ENCODE data around the gene SP3. TPM values are rescaled to one million over a fixed set of nuclear protein-coding genes. Genes with fewer than 3 reads are reported as not detected.

The SP3 gene
- polyA plus RNA-seq, 2 of the 4 experiments (the other 2 are of a cell fraction) = 40.1 to 83.1 TPM

- Histone ChIP-seq H3K9me3 (no peaks in the 10 kb centered on the region), H3K27ac (0 out of 6 replicates have a peak overlapping the region, but pooled peaks of 1 of the 2 experiments have one; percentile 2), H3K4me2 (no peak overlapping the region), H3K4me3 (no peak overlapping the region), H3K4me1 (peaks cover 15% of the 10 kb centered on the region; the same call in 2 of the 3 replicates)
- DNase-seq (ENCODE audit: low read depth in 1 of 2, low spot score in 1 of 2) (no peak), ATAC-seq (no peak), FAIRE-seq (no peak)
- POLR2A ChIA-PET = no interaction called here
- CTCF ChIA-PET = no interaction called here
- no peak for TF ChIP-seq MAFK (IDR thresholded peaks at IDR 0.05; ENCODE audit: partially characterized antibody)
- TF ChIP-seq, protein P1, sequence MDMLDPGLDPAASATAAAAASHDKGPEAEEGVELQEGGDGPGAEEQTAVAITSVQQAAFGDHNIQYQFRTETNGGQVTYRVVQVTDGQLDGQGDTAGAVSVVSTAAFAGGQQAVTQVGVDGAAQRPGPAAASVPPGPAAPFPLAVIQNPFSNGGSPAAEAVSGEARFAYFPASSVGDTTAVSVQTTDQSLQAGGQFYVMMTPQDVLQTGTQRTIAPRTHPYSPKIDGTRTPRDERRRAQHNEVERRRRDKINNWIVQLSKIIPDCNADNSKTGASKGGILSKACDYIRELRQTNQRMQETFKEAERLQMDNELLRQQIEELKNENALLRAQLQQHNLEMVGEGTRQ (IDR thresholded peaks at IDR 0.05) = no peak
- no peak for TF ChIP-seq NFE2L2 (conservative IDR thresholded peaks at IDR 0.05; ENCODE audit: low read length)
- TF ChIP-seq, protein P2, sequence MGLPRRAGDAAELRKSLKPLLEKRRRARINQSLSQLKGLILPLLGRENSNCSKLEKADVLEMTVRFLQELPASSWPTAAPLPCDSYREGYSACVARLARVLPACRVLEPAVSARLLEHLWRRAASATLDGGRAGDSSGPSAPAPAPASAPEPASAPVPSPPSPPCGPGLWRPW (IDR thresholded peaks at IDR 0.05) = no peak
- no peak for TF ChIP-seq TP53 (CRISPR knock-in tag; IDR thresholded peaks at IDR 0.05)
- TF ChIP-seq CHD2 (IDR thresholded peaks at IDR 0.05; ENCODE audit: low read length, partially characterized antibody) = no peak
- no peak for TF ChIP-seq CBX8 (IDR thresholded peaks at IDR 0.05)
- TF ChIP-seq MAX (IDR thresholded peaks at IDR 0.05) = no peak
- no peak for TF ChIP-seq SREBF2 (IDR thresholded peaks at IDR 0.05)
- TF ChIP-seq POLR2AphosphoS2 (conservative IDR thresholded peaks at IDR 0.05; ENCODE audit: low read length) = no peak
- TF ChIP-seq REST (IDR thresholded peaks at IDR 0.05) = no peak
- WGBS (ENCODE audit: missing lambda C conversion rate) = 89% methylated on average over 11 of the region's 11 CpGs
These were observed 40.7 kb upstream of the SP3 start for GRCh38 chr2:174005801-174006419.

DNA sequence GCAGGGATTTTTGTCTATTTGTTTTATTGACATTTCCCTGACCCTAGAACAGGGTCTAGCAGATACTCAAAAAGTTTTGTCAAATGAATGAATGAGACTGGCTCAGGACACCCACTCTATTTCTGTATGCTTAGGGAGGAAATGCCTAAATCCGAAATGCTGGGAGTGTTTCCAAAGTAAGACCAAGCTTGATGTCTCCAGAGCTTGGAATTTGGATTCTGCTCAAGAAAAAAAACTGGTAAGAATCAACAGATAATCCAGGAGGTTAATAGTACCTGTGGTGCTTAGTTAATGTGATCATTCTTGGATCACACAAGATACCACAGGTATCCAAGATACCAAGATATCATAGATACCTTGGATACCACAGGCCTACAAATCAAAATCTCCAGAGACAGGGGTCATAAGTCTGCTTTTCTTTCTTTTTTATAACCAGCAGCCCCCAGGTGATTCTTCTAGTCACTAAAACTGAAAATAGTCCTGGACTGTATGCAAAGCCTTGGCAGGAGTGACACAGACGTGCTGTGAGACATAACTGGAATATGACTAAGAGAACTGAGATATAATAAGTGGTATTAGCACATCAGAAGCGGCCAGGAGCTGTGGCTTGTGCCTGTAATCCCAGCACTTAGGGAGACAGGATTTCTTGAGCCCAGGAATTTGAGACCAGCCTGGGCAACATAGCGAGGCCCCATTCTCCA, 39.9 kb upstream of the SP3 start:
- no peak for DNase-seq (ENCODE audit: low read depth in 1 of 2, low spot score in 1 of 2)
- TF ChIP-seq NFE2L2 (conservative IDR thresholded peaks at IDR 0.05; ENCODE audit: low read length) = no peak
- TF ChIP-seq POLR2A (IDR thresholded peaks at IDR 0.05; ENCODE audit: low read length) = no peak
- TF ChIP-seq RCOR1 (IDR thresholded peaks at IDR 0.05; ENCODE audit: low read depth, low read length) = no peak
- CTCF ChIA-PET = interaction anchor here (1.0 kb wide), 1 partner anchor 11 kb away, joined by 3 read pairs; no protein-coding TSS in a partner anchor

DNA sequence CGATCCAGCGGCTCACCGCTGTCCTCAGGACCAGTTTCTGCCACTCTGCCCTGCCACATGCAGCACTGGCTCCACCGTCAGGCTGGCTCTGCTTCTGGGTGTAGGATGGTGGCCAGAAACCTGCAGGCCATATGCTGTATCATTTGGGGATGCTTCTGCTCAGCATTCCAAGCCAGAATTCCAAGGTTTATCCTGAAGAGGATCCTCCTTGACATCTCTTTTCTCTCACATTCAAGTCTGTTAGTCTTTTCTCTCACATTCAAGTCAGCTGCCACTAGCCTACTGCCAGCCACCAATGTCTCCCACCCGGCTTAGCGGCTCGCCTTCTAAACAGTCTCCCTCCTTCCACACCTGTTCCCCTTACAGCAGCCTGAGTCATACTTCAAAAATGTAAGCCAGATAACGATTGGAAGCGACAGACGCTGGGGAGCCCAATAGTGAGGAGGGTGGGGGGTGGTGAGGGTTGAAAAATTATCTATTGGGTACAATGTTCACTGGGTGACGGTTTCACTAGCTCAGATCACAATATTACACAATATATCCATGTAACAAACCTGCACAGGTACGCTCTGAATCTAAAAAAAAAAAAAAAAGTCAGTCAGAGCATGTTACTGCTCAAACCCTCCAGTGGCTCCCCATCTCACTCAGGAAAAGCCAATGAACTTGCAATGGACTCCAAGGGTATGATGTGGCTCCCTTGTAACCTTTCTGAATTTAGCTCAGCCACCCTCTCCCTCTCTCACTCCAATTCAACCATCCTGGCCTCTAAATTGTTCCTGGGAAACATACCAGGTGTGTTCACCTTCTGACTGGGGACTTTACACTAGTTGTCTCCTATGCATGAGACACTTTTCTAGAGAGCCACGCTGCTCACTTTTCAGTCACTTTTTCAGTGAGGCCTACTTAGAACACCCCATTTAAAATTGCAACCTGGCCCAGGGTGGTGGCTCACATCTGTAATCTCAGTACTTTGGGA, 38.8 kb upstream of the SP3 start:
- TF ChIP-seq RAD21 (conservative IDR thresholded peaks at IDR 0.05 in 1 of 2, IDR thresholded peaks at IDR 0.05 in 1 of 2) (peak; percentile 20 to 43; a peak in 2 of 5 replicates), JUN (IDR thresholded peaks at IDR 0.05) (no peak)
- peak in 1 of 2 experiments; percentile 71; a peak in 3 of 6 replicates for ATAC-seq
- no peak overlapping the region for H3K4me3 ChIP-seq
- ChIA-PET POLR2A (interaction anchor here (0.6 kb wide), 1 partner anchor 38 kb away, joined by 3 read pairs; no protein-coding TSS in a partner anchor), CTCF (interaction anchor here (1.0 to 1.1 kb wide), 2 partner anchors 12 to 28 kb away, joined by 3 read pairs; no protein-coding TSS in a partner anchor)
- peaks cover 14% of the 10 kb centered on the region; the same call in 2 of the 3 replicates for H3K4me1 ChIP-seq
- H3K9me3 ChIP-seq = no peaks in the 10 kb centered on the region
- H3K27ac ChIP-seq = no peak overlapping the region
- no peak for DNase-seq (ENCODE audit: low read depth in 1 of 2, low spot score in 1 of 2)
- no peak overlapping the region for H3K4me2 ChIP-seq
- no peak for FAIRE-seq
- 83% methylated on average over 13 of the region's 13 CpGs for WGBS (ENCODE audit: missing lambda C conversion rate)

More for the DNA sequence above, 39.9 kb upstream of the SP3 start:
- H3K27ac ChIP-seq = no peak overlapping the region
- H3K9me3 ChIP-seq = no peaks in the 10 kb centered on the region
- POLR2A ChIA-PET = no interaction called here
- no peak overlapping the region for H3K4me3 ChIP-seq
- FAIRE-seq = no peak
- peak in 1 of 2 experiments; percentile 53; a peak in 3 of 6 replicates for ATAC-seq
- peaks cover 14% of the 10 kb centered on the region; the same call in 2 of the 3 replicates for H3K4me1 ChIP-seq
- H3K4me2 ChIP-seq = no peak overlapping the region
- 68% methylated on average over 4 of the region's 4 CpGs for WGBS (ENCODE audit: missing lambda C conversion rate)
